GM12875 (cell line): Measurements from ENCODE around the gene LMNA.
A peak's percentile ranks its signal among the peaks of the same experiment; 100 is the strongest.

Experiments used
- H3K4me3 ChIP-seq: one replicate; pipeline ENCODE4 v1.5.1; 2011; ENCODE audit warnings: low read depth, low read length, control low read depth
- CTCF ChIP-seq: IDR thresholded peaks from 2 replicates; pipeline ENCODE4 v1.5.1; 2011; ENCODE audit warnings: low read depth, mild to moderate bottlenecking, control low read depth, inconsistent platforms, low read length, moderate library complexity, borderline replicate concordance; ENCODE audit not compliant: insufficient read depth

LMNA gene

GRCh38 chr1:156129687-156130577, 15.4 kb downstream of the LMNA start:
- H3K4me3 ChIP-seq: no peak overlapping the region
- TF ChIP-seq CTCF: peak; percentile 97

DNA sequence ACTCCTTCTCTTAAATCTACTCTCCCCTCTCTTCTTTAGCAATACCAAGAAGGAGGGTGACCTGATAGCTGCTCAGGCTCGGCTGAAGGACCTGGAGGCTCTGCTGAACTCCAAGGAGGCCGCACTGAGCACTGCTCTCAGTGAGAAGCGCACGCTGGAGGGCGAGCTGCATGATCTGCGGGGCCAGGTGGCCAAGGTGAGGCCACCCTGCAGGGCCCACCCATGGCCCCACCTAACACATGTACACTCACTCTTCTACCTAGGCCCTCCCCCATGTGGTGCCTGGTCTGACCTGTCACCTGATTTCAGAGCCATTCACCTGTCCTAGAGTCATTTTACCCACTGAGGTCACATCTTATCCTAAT, 16.0 kb downstream of the LMNA start:
- no peak for TF ChIP-seq CTCF
- no peak overlapping the region for H3K4me3 ChIP-seq

DNA sequence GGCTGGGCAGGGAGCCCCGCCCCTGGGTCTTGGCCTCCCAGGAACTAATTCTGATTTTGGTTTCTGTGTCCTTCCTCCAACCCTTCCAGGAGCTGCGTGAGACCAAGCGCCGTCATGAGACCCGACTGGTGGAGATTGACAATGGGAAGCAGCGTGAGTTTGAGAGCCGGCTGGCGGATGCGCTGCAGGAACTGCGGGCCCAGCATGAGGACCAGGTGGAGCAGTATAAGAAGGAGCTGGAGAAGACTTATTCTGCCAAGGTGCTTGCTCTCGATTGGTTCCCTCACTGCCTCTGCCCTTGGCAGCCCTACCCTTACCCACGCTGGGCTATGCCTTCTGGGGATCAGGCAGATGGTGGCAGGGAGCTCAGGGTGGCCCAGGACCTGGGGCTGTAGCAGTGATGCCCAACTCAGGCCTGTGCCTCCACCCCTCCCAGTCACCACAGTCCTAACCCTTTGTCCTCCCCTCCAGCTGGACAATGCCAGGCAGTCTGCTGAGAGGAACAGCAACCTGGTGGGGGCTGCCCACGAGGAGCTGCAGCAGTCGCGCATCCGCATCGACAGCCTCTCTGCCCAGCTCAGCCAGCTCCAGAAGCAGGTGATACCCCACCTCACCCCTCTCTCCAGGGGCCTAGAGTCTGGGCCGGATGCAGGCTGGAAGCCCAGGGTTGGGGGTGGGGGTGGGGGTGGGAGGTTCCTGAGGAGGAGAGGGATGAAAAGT, 20.4 kb downstream of the LMNA start:
- TF ChIP-seq CTCF: no peak
- H3K4me3 ChIP-seq: no peak overlapping the region

DNA sequence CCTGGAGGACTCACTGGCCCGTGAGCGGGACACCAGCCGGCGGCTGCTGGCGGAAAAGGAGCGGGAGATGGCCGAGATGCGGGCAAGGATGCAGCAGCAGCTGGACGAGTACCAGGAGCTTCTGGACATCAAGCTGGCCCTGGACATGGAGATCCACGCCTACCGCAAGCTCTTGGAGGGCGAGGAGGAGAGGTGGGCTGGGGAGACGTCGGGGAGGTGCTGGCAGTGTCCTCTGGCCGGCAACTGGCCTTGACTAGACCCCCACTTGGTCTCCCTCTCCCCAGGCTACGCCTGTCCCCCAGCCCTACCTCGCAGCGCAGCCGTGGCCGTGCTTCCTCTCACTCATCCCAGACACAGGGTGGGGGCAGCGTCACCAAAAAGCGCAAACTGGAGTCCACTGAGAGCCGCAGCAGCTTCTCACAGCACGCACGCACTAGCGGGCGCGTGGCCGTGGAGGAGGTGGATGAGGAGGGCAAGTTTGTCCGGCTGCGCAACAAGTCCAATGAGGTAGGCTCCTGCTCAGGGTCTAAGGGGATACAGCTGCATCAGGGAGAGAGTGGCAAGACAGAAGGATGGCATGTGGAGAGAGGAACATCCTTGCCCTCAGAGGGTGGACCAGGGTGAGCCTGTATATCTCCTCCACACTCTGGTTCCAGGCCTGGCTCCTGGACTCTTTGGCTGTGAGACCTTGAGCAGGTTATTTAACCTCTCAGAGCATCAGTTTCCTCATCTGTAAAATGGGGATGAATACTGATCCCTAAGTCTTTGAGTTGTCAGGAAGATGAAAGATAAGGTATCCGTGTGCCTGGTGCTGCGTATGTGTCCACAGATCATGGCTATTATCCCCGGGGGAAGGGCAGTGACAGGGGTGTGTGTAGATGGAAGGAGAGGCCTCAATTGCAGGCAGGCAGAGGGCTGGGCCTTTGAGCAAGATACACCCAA, 21.7 kb downstream of the LMNA start:
- no peak for TF ChIP-seq CTCF
- H3K4me3 ChIP-seq: no peak overlapping the region

- TF ChIP-seq CTCF: no peak
- no peak overlapping the region for H3K4me3 ChIP-seq
Observed at GRCh38 chr1:156136970-156137483, 22.5 kb downstream of the LMNA start.

DNA sequence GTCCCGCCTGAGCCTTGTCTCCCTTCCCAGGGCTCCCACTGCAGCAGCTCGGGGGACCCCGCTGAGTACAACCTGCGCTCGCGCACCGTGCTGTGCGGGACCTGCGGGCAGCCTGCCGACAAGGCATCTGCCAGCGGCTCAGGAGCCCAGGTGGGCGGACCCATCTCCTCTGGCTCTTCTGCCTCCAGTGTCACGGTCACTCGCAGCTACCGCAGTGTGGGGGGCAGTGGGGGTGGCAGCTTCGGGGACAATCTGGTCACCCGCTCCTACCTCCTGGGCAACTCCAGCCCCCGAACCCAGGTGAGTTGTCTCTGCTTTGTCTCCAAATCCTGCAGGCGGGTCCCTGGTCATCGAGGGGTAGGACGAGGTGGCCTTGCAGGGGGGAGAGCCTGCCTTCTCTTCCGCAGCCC, 24.0 kb downstream of the LMNA start:
- no peak overlapping the region for H3K4me3 ChIP-seq
- TF ChIP-seq CTCF: no peak
